GM21576 (cell line): Measurements from ENCODE around the gene TBX3.

ENCODE experiments used
- ATAC-seq: cut with Tn5 transposase; IDR thresholded peaks from one replicate; pipeline ENCODE4 v1.9.1; 2021; ENCODE audit warnings: mild to moderate bottlenecking, moderate library complexity; ENCODE audit not compliant: unreplicated experiment

Gene TBX3

GRCh38 chr12:114669401-114670290 is 14.3 kb downstream of the TBX3 start:
- no peak for ATAC-seq

GRCh38 chr12:114668886-114669288 is 15.1 kb downstream of the TBX3 start:
- ATAC-seq: no peak

- ATAC-seq: no peak
Observed at GRCh38 chr12:114668151-114668885, 15.7 kb downstream of the TBX3 start.

DNA sequence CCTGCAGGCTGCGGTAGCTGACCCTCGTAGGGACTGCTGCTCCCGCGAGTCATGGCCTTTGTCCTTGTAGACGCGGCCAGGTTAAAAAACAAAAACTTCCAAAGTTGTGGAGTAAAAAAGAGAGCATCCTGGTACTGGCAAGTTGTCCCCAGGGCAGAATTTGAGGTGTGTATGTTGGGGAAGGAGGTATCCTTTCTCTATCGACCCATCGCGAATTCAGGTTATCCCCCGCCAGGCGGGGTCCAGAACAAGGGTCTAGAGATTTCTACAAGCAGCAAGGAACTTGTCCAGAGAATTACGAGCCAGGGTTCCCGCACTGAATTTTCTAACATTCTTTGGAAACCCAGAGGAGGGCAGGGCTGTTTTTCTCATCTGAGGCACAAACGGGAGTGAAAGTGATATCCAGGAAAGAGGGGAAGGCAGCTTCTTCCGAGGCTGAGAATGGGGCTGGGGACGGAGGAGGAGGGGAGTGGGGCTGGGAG is 16.3 kb downstream of the TBX3 start:
- no peak for ATAC-seq

GRCh38 chr12:114666746-114667668 is 17.0 kb downstream of the TBX3 start:
- ATAC-seq: no peak

DNA sequence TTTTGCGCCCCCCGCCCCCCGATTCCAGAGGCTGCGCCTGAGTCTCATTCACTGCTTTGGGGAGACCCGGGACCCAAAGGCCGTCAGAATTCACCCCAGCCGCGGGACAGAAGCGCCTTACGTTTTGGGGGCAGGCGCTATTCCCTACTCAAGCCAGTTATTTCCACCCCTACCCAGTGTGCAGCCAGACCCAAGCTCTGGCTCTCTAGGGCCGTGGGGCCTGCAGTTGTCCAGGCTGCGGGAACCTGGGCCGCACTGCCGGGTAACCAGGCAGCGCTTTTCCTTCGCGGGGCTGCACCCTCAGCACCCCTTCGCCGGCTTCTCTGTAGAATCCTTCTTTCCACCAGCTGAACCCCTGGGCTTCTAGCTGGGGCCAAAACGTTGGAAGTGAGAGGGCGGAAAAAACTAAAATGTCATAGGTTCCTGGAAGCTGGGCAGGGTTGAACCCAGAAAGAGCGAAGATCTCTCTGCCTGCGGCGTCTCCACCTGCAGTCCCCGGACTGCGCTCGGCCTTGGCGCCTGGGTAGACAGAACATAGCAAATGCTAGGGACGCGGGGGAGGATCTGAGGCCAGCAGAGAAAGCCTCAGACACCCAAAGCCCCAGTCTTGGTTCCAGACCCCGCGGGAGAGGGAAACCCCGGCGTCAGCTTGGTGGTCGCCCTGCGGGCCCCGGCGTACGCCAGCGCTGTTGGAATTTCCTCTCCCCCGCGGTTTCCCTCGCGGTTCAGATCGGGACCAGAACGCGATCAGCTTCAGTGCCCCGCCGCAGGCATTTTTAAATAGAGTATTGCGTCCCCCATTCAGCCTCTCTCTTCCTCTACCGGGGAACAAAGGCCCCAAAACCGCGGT is 18.3 kb downstream of the TBX3 start:
- no peak for ATAC-seq

DNA sequence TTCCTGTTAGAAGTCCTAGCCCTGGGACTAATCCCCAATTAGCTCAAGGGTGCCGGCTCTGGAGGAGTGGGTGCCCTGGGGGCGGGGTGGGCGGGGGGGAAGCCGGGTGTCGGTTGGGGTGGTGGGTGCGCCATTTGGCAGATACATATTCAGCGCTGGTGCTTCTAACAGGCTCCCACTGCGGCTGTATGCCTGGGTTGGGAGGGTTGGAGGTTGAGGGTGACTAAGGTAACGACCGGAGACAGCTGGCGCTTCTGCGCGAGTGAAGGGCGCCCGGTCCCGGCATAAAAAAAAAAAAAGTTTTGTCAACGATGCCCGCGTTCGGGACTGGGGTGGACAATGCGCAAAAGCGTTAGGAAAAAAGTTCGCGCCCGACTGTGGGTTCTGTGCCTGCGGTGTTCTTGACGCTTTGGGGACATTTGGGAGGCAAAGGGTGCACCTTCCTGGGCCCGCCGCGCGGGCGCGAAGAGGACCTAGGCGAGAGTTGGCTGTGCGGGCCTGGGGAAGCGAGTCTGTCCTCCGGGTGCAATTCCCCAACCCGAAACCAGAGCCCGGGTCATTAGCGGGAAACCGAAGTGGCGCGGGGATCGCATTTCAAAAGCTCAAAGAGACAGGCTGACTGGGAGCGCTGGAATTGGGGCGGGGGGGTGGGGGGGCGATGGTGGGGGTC is 19.2 kb downstream of the TBX3 start:
- no peak for ATAC-seq

GRCh38 chr12:114662512-114663177 is 21.3 kb downstream of the TBX3 start:
- no peak for ATAC-seq

GRCh38 chr12:114661245-114661644 is 22.7 kb downstream of the TBX3 start:
- ATAC-seq: no peak

DNA sequence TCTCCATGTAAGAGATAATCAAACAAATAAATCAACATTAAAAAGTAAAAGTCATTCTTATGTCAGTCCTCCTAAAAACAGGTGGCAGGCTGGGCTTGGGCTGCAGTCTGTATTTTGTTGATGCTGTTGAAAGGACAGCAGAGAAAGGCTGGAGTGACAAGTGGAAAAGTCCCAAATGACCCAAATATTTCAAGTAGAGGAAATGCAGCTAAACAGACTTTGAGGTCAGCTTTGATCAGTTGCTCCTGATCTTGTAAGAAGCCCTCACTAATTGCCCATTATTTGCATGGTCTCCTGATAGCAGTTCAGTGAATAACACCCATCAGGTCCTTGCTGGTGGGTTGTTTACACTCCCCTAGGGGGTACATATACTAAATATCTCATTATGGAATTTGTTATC is 24.9 kb downstream of the TBX3 start:
- ATAC-seq: no peak

GRCh38 chr12:114658002-114658441 is 26.0 kb downstream of the TBX3 start:
- ATAC-seq: no peak

DNA sequence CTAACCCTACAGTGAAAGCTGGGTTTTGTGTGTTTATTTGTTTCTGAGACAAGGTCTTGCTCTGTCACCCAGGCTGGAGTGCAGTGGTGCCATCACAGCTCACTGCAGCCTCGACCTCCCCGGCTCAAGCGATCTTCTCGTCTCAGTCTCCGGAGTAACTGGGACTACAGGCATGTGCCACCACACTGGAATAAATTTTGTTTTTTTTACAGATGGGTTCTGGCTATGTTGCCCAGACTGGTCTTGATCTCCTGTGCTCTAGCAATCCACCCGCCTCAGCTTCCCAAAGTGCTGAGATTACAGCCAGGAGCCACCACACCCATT is 26.4 kb downstream of the TBX3 start:
- no peak for ATAC-seq

DNA sequence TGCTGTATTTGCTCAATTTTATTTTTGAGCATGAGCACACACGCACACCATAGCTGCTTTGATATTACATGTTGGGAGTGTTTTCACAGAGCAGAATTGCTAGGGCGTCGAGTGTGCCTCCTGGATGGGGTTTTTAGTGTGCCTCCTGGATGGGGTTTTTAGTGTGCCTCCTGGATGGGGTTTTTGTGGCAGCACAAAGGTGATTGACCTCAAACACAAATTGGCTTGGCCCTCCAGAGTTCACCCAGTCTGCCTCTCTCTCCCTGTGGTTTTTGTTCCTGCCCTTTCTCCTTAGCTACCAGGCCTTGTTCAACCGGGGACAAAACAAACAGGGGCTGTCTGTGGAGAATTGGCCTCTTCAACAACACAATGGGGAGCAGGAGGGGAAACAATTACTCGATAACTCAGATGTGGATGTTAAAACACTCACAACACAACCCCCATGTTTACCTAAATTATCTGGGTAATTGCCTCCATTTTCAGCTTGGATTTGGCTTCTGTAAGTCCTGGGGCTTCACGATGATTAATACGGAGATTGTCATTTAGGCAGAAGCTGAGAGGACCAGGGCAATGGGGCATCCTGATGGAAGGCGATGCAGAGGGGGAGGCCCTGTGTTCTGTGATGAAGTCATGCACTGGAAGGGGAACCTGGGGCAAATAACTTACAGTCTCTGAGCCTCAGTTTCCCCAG is 26.9 kb downstream of the TBX3 start:
- no peak for ATAC-seq

- no peak for ATAC-seq
Observed at GRCh38 chr12:114655934-114656749, 27.8 kb downstream of the TBX3 start.

GRCh38 chr12:114649585-114649984 is 34.4 kb downstream of the TBX3 start:
- ATAC-seq: no peak

- ATAC-seq: no peak
Observed at GRCh38 chr12:114648711-114649110, 35.3 kb downstream of the TBX3 start.

GRCh38 chr12:114638790-114639435 is 45.1 kb downstream of the TBX3 start:
- no peak for ATAC-seq
